Lower leg skin (tissue), 3 donors: Measurements from ENCODE around the gene NELL1.

Experiments
- POLR2A ChIP-seq, 2 donors: fragments of 450-650 bp; IDR thresholded peaks; one replicate each; pipeline ENCODE4 v1.6.1; 2016 to 2017; ENCODE audit warnings: antibody characterized with exemption in 2 of 2, mild to moderate bottlenecking in 1 of 2, moderate library complexity in 1 of 2
- TF ChIP-seq, protein P1 (sequence below), 3 donors: fragments of 450-650 bp; IDR thresholded peaks; one replicate each; pipeline ENCODE4 v1.5.1; 2016; ENCODE audit warnings: antibody characterized with exemption in 3 of 3, mild to moderate bottlenecking in 3 of 3, moderate library complexity in 2 of 3

- TF ChIP-seq, protein P1, sequence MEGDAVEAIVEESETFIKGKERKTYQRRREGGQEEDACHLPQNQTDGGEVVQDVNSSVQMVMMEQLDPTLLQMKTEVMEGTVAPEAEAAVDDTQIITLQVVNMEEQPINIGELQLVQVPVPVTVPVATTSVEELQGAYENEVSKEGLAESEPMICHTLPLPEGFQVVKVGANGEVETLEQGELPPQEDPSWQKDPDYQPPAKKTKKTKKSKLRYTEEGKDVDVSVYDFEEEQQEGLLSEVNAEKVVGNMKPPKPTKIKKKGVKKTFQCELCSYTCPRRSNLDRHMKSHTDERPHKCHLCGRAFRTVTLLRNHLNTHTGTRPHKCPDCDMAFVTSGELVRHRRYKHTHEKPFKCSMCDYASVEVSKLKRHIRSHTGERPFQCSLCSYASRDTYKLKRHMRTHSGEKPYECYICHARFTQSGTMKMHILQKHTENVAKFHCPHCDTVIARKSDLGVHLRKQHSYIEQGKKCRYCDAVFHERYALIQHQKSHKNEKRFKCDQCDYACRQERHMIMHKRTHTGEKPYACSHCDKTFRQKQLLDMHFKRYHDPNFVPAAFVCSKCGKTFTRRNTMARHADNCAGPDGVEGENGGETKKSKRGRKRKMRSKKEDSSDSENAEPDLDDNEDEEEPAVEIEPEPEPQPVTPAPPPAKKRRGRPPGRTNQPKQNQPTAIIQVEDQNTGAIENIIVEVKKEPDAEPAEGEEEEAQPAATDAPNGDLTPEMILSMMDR (IDR thresholded peaks at IDR 0.05) = no peak
- TF ChIP-seq POLR2A (IDR thresholded peaks at IDR 0.05) = no peak
Measured at GRCh38 chr11:21160140-21160539, 490.8 kb downstream of the NELL1 start.
